ENCODE measurements around the gene COL17A1. TPM values are rescaled to one million over a fixed set of nuclear protein-coding genes. Genes with fewer than 3 reads are reported as not detected.

Gene COL17A1
- total RNA-seq, 2 donors from 2014 or later, result not detected

DNA sequence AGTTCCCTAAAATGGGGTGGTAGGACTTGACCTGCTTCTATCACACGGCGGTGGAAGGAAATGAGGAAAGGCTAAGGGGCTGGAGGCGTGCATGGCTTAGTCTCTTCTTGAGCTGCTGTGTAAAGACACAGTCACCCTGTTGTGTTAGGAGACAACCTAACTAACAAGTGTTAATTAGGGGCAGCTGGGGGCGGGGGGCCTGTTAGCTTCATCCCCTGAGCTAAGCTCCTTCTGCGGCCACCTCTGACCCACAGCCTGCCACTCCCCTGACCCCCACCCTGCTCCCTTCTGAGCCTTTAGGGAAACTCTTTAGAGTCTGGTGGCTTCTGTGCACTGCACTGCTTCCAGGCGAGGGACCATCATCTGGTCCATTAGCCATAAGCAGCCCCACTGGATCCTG is 28.0 kb downstream of the COL17A1 start:
- ATAC-seq (replicated peaks in 1 of 2) (no peak), DNase-seq (no peak)
- Mint-ChIP-seq H3K27me3 (ENCODE audit: low read depth) (no peaks in the 10 kb centered on the region), H3K9me3 (no peaks in the 10 kb centered on the region), H3K36me3 (ENCODE audit: insufficient read depth in 2 of 2) (no peaks in the 10 kb centered on the region), H3K4me3 (no peak overlapping the region), H3K4me1 (ENCODE audit: low read depth) (no peaks in the 10 kb centered on the region), H3K27ac (no peak overlapping the region)

DNA sequence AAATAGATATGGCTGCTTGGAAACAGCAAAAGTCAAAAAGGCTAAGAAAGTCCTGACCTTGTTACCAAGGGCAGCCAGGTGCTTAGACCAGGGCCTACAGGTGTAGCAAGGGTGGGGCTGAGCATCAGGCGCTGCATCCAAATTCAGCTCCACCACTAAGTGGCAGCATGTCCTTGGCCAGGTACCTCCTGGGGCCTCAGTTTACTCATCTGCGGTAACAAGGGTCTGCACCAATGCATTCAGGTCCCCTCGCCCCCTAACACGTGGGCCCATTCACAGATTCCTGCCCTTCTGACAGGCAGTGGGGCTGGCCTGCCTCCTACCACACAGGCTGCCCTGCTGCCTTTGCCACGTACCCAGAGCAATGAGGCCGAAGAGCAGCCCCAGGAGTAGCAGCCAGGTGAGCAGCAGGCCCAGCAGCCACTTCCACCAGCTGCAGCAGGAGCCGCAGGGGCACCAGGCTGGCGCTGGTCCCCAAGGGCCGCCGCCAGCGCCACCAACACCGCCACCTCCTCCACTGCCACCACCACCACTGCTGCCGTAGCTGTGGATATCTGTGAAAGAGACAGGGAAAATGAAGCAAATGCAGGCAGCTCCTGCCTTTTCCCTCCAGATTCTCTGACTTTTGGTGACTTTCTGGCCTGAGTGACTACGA is 28.9 kb downstream of the COL17A1 start:
- no peak for DNase-seq
- Mint-ChIP-seq H3K9me3 (no peaks in the 10 kb centered on the region), H3K4me3 (no peak overlapping the region), H3K36me3 (ENCODE audit: insufficient read depth in 2 of 2) (no peaks in the 10 kb centered on the region), H3K27me3 (ENCODE audit: low read depth) (no peaks in the 10 kb centered on the region), H3K27ac (no peak overlapping the region), H3K4me1 (ENCODE audit: low read depth) (no peaks in the 10 kb centered on the region)
- ATAC-seq (replicated peaks in 1 of 2), result no peak

DNA sequence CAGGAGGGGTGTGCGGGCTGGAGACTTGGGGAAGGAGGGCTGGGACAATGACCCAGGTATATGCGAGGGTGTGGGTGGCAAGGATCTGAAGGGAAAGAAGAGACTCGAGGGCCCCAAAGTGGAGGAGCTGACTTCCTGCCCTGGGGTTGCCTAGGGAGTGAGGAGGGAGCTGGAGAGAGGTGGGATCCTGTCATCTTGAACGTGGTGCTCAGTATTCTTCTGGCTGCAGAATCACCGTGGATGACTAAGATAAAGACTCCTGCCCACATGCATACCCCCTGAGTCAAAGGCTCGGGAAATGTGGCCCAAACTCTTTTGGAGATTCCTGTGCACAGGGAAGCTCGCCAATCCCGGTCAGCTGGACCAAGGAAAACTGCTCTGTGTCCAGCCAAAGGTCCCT is 31.2 kb downstream of the COL17A1 start:
- no peaks in the 10 kb centered on the region for H3K9me3 Mint-ChIP-seq
- H3K27ac Mint-ChIP-seq, result no peak overlapping the region
- ATAC-seq (replicated peaks in 1 of 2), result no peak
- no peak for DNase-seq
- no peaks in the 10 kb centered on the region for H3K27me3 Mint-ChIP-seq (ENCODE audit: low read depth)
- peaks cover 4% of the 10 kb centered on the region for H3K4me1 Mint-ChIP-seq (ENCODE audit: low read depth)
- no peaks in the 10 kb centered on the region for H3K36me3 Mint-ChIP-seq (ENCODE audit: insufficient read depth in 2 of 2)
- H3K4me3 Mint-ChIP-seq, result no peak overlapping the region

DNA sequence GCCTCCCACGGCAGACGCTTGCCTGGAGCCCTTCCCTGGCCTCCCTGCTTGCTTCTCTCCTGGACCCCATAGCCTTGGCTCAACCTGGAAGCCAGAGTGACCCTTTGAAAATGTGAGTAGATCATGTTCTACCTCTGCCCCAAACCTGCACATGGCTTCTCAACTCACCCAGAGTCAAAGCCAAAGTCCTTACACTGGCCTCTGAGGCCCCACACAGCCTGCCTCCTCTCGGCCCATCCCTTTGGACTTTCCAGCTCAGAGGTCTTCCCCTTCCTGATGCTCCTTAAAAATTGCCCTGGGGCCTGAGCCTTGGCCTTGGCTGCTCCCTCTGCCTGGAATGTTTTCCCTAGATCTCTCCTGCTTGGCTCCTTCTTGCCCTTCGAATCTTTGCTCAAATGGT is 32.5 kb downstream of the COL17A1 start:
- Mint-ChIP-seq H3K27ac (no peak overlapping the region), H3K4me1 (ENCODE audit: low read depth) (peaks cover 7% of the 10 kb centered on the region), H3K36me3 (ENCODE audit: insufficient read depth in 2 of 2) (no peaks in the 10 kb centered on the region), H3K9me3 (no peaks in the 10 kb centered on the region), H3K4me3 (no peak overlapping the region), H3K27me3 (ENCODE audit: low read depth) (peaks cover 6% of the 10 kb centered on the region)
- no peak for ATAC-seq (replicated peaks in 1 of 2)
- no peak for DNase-seq

DNA sequence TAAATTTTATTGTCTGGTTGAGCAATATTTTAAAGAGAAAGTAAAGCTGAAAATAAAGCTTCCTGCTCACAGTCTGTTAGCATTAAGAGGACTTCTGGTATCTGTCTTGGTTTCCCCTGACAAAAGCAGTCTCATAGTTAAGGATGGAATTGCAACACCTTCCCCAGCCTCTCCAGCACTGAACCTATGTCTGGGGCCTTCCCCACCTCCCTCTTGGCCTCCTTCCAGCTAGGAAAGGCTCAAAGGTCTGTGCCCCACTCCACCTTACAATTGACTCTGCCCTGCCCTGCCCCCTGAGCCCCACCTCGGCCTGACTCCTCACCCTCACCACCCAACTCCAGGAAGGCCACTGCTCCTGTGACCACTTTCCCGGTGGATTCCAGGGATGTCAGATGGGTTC is 33.2 kb downstream of the COL17A1 start:
- Mint-ChIP-seq H3K9me3 (no peaks in the 10 kb centered on the region), H3K4me3 (no peak overlapping the region), H3K27me3 (ENCODE audit: low read depth) (peaks cover 7% of the 10 kb centered on the region), H3K36me3 (ENCODE audit: insufficient read depth in 2 of 2) (no peaks in the 10 kb centered on the region), H3K27ac (no peak overlapping the region), H3K4me1 (ENCODE audit: low read depth) (peaks cover 7% of the 10 kb centered on the region)
- ATAC-seq (replicated peaks in 1 of 2), result no peak
- DNase-seq, result no peak

DNA sequence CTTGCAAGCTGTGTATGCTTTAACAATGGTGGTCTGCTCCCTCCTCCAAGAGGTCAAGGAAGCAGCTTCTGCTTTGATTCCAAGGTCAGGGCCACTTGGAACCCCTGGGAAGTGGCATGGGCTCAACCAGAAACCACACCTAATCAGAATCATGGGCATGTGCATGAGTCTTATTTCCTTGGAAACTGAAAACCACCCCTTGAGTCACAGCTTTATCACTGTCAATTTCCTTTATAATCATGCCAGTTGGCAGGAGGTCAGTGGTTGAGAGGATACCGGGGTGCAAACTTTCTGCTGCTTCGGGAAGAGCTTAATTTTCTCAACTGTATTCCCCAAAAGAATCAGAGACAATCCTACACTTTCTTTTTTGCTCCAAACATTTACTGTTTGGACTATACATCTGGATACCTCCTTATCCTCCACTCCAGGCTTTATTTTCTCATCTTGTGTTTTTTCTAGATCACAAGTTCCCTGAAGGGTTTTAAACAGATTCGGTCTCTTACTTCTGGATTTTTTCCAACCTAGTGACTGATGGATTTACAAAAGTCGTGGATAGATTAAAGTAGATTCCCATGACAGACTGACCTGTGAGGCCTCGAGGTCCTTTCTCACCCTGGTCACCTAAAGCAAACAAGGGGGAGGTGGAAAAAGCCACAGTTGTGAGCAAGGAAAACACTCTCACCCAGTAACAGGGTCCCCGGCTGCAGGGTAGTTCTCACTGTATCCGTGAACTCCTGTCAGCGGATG is 36.0 kb downstream of the COL17A1 start:
- Mint-ChIP-seq H3K27me3 (ENCODE audit: low read depth) (peaks cover 7% of the 10 kb centered on the region), H3K4me1 (ENCODE audit: low read depth) (peaks cover 7% of the 10 kb centered on the region), H3K4me3 (no peak overlapping the region), H3K36me3 (ENCODE audit: insufficient read depth in 2 of 2) (no peaks in the 10 kb centered on the region), H3K9me3 (no peaks in the 10 kb centered on the region), H3K27ac (no peak overlapping the region)
- DNase-seq (no peak), ATAC-seq (replicated peaks in 1 of 2) (no peak)

DNA sequence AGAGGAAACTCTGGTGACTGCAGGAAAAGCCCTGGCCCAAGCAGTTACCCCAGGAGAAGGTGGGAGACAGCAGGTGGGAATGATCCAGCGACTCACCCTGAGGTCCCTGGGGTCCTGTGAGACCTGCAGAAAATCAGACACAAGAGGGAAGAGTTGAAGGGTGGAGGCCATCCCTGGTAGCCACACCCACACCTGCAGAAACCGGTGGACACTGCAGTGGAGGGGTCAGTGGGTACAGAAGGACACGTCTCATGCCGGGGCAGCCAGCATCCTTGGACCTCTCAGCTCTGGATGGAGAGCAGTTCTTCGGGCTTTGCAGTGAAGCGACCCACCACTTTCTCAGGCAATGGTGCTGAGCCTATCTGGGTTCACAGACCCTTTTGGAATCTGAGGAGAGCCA is 39.0 kb downstream of the COL17A1 start:
- Mint-ChIP-seq H3K27ac (no peak overlapping the region), H3K4me1 (ENCODE audit: low read depth) (peaks cover 7% of the 10 kb centered on the region), H3K36me3 (ENCODE audit: insufficient read depth in 2 of 2) (no peaks in the 10 kb centered on the region), H3K9me3 (no peaks in the 10 kb centered on the region), H3K4me3 (no peak overlapping the region), H3K27me3 (ENCODE audit: low read depth) (peaks cover 7% of the 10 kb centered on the region)
- ATAC-seq (replicated peaks in 1 of 2) (no peak), DNase-seq (no peak)

DNA sequence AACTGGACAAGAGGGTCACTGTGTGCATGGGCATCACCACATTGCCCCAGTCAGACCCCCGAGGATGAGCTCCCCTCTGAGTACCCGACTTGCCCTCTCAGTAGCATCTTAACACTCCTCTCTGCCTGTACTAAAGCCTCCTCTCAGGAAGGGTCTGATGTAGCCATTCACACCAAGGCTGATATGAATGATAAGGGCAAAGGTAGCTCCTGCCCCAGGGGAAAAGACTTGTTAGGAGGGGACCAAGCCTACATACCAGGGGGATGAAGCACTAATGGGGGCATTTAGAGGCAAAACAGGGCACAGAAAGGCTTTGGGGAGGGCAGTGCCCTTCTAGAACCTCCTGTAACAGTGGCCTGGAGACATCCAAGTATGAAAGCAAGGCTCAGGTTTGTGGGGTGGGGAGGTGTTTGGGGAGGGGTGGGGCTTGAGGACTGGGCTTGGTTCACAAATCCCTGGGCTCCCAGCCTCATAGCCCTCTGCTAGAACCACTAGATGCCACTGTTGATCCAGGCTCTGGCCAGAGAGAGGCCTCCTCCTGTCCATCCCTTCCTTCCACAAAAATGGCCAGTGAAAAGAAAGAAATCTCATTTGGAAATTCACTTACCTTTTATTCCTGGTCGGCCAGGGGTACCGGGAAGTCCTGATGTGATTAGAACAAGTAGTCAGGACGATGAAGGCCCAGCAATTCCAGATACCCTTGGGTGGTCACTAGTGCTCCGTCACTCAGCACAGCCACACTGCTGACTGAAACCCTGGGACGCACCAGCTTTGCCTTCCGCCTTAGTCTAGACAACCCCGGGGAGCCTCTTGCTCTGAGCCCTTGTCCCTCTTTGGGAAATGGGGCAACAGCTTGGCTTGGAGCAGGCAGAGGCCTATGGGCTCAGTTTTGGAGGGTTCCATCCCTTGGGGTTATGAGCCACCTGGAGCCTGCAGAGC is 40.3 kb downstream of the COL17A1 start:
- Mint-ChIP-seq H3K9me3 (no peaks in the 10 kb centered on the region), H3K36me3 (ENCODE audit: insufficient read depth in 2 of 2) (no peaks in the 10 kb centered on the region), H3K27me3 (ENCODE audit: low read depth) (peaks cover 7% of the 10 kb centered on the region), H3K27ac (no peak overlapping the region), H3K4me3 (no peak overlapping the region), H3K4me1 (ENCODE audit: low read depth) (peaks cover 7% of the 10 kb centered on the region)
- ATAC-seq (replicated peaks in 1 of 2) (peak; percentile 47 to 55), DNase-seq (no peak)

DNA sequence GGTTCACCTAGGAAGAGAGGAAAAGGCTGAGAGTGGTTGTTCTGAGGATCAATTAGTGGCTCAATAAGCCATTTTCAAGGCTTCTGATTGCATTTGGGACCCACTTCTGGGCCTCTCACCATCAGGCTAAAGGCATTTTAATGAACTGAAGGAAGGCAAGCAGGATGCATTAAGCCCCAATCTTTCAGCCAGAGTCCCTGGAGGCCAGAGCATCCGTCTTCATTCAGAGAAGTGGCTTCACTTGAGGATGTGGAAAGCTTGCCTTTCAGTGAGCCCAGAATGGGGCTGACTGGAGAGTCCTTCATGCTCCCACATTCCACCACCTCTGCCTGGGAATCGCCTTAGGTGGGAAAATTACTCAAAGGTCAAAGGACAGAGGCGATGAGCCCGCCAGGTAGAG is 41.8 kb downstream of the COL17A1 start:
- H3K9me3 Mint-ChIP-seq, result no peaks in the 10 kb centered on the region
- no peaks in the 10 kb centered on the region for H3K36me3 Mint-ChIP-seq (ENCODE audit: insufficient read depth in 2 of 2)
- H3K4me1 Mint-ChIP-seq (ENCODE audit: low read depth), result no peaks in the 10 kb centered on the region
- H3K27me3 Mint-ChIP-seq (ENCODE audit: low read depth), result peaks cover 7% of the 10 kb centered on the region
- no peak for DNase-seq
- ATAC-seq (replicated peaks in 1 of 2), result no peak
- no peak overlapping the region for H3K4me3 Mint-ChIP-seq
- no peak overlapping the region for H3K27ac Mint-ChIP-seq

DNA sequence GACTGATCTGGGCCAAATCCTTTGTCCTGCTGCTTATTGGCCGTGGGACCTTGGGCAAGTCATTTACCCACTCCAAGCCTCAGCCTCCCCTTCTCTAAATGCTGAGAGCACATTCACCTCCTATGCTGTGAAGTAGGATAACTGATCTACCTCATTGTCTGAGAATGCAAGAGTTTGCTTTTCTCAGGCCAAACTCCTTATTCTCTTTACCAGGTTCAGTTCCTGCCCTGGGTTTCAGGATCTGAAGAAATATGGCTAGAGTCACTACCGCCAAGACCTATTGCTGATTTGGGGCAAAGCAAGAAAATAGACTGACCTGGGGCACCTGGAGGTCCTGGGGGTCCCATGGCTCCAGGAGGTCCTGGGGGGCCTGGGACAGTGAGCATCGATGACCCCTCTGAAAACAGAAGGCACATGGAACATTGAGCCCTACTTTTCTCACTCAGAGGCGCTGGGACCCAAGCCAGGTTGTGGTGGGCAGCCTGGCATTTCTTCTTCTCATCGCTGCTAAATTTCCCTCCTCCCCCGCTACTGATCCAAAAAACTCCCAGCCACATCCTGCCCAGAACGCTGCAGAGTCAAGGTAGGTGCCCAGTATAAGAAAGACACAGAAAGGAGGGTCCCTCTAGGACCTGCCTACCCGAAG is 42.4 kb downstream of the COL17A1 start:
- peaks cover 2% of the 10 kb centered on the region for H3K27me3 Mint-ChIP-seq (ENCODE audit: low read depth)
- no peak for ATAC-seq (replicated peaks in 1 of 2)
- no peak overlapping the region for H3K4me3 Mint-ChIP-seq
- H3K27ac Mint-ChIP-seq, result peak overlapping the region; percentile 43
- H3K36me3 Mint-ChIP-seq (ENCODE audit: insufficient read depth in 2 of 2), result no peaks in the 10 kb centered on the region
- DNase-seq, result no peak
- no peaks in the 10 kb centered on the region for H3K4me1 Mint-ChIP-seq (ENCODE audit: low read depth)
- no peaks in the 10 kb centered on the region for H3K9me3 Mint-ChIP-seq

DNA sequence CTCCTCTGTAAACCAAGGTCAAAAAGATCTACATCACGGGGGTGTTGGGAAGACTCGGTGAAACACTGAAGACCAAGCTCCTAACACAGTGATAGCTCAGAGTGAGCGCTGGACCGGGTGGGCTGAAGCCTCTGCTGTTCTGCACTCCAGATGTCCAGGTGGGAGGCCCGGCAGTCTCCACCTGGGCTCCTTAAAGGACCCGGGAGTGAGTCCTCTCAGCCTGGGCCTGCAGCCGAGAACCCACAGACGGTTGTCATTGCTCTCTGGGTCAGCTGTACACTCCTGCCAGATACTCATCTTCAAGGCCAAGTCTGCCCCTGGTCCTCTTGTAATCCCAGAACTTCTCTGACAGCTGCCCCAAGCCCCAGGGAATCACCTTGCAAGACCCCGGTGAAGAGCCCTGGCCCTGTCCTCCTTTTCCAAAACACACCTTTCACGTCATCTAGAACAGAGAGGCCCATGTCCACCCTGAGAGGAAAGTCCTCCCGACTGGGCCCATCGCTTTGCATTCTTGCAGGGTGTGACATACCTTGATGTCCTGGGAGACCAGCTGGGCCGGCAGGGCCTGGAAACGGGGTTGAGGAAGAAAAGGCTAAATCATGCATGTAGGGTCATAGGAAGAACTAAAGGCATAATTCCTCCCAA is 43.7 kb downstream of the COL17A1 start:
- Mint-ChIP-seq H3K27ac (no peak overlapping the region), H3K9me3 (no peaks in the 10 kb centered on the region), H3K4me1 (ENCODE audit: low read depth) (no peaks in the 10 kb centered on the region), H3K36me3 (ENCODE audit: insufficient read depth in 2 of 2) (no peaks in the 10 kb centered on the region), H3K4me3 (no peak overlapping the region), H3K27me3 (ENCODE audit: low read depth) (no peaks in the 10 kb centered on the region)
- ATAC-seq (replicated peaks in 1 of 2), result no peak
- DNase-seq, result no peak

DNA sequence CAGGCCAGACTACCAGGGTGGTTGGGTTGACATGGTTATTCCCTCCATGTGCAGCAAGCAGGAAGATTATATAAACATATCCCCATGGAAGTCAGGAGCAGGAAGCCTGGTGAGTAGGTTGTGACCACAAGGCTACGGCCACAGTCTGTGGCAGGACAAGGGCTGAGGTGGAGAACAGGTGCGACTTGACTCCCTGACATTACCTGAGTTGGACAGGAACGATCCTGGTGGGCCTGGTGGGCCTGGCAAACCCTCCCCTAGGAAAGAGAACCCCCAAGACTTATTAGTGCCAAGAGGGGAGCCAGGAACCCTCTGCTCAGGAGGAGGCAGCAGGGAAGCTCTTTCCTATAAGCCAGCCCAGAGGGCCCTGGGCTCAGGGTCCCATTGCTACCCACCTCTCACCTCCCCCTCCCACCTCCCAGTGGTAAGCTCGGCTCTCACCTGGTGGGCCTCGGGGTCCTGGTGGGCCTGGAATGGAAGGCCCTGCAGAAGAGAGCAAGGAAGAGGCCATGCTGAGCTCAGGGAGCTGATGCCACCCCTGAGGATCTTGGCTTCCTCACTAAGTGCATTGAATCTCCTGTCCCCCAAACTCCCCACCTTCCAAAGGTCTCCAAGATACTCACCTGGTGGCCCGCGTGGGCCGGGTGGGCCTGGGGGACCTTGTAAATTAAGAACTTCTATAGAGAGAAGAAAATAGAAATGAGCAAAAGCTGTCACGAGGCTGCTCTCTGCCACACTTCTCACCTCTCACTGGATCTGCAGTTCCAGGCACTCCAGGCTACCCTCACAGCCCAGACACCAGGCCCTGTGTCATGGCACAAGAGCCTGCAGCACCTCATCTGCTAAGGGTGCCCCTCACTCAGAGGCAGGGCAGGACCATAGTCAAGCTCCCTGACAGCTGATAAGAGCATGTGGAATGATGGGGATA is 44.6 kb downstream of the COL17A1 start:
- Mint-ChIP-seq H3K27me3 (ENCODE audit: low read depth) (no peaks in the 10 kb centered on the region), H3K4me1 (ENCODE audit: low read depth) (no peaks in the 10 kb centered on the region), H3K4me3 (no peak overlapping the region), H3K9me3 (no peaks in the 10 kb centered on the region), H3K36me3 (ENCODE audit: insufficient read depth in 2 of 2) (no peaks in the 10 kb centered on the region), H3K27ac (no peak overlapping the region)
- DNase-seq (no peak), ATAC-seq (replicated peaks in 1 of 2) (no peak)

Measured in activated T-cell treated with anti-CD3 and anti-CD28 coated beads, Interleukin-2, amount 50 U/mL, for 72 hours (primary cell).